Activated T-helper 17 cell treated with anti-CD3 and anti-CD28 coated beads, Interleukin-2, amount 50 U/mL, for 72 hours (primary cell): ENCODE data around the gene DNAJC21. TPM values are rescaled to one million over a fixed set of nuclear protein-coding genes. Genes with fewer than 3 reads are reported as not detected.
A peak's percentile ranks its signal among the peaks of the same experiment; 100 is the strongest.
"Not testable (repeated sequence)": the region's sequence is repeated elsewhere in the genome, so short reads cannot be mapped to it uniquely, and the experiment has no call there.

ENCODE experiments used
- ATAC-seq: fragments of 150-1000 bp; cut with Tn5 transposase; replicated peaks from 2 replicates; pipeline ENCODE4 v1.10.0; 2021; ENCODE audit warnings: mild to moderate bottlenecking, moderate library complexity
- H3K27ac Mint-ChIP-seq: one replicate; pipeline ENCODE4 v1.8.0; 2022; ENCODE audit warnings: mixed read lengths
- H3K27me3 Mint-ChIP-seq: one replicate; pipeline ENCODE4 v1.8.0; 2022; ENCODE audit warnings: mixed read lengths
- H3K36me3 Mint-ChIP-seq: one replicate; pipeline ENCODE4 v1.8.0; 2022; ENCODE audit warnings: low read depth, mild to moderate bottlenecking, mixed read lengths
- H3K4me1 Mint-ChIP-seq: one replicate; pipeline ENCODE4 v1.8.0; 2022; ENCODE audit warnings: mixed read lengths
- H3K4me3 Mint-ChIP-seq: one replicate; pipeline ENCODE4 v1.8.0; 2022; ENCODE audit warnings: mild to moderate bottlenecking, mixed read lengths
- H3K9me3 Mint-ChIP-seq: one replicate; pipeline ENCODE4 v1.8.0; 2022; ENCODE audit warnings: mixed read lengths
- total RNA-seq, 2 donors: library from RNA; stranded (reverse); gene quantifications; one replicate each; pipeline ENCODE4 v1.2.3, GENCODE V29; 2022

The DNAJC21 gene
- total RNA-seq, 2 donors from 2014 or later = 33.2 to 53.4 TPM

GRCh38 chr5:34913072-34913471 is 16.3 kb upstream of the DNAJC21 start:
- ATAC-seq = no peak
- no peaks in the 10 kb centered on the region for H3K27me3 Mint-ChIP-seq
- no peaks in the 10 kb centered on the region for H3K9me3 Mint-ChIP-seq
- peaks cover 76% of the 10 kb centered on the region for H3K36me3 Mint-ChIP-seq
- H3K4me3 Mint-ChIP-seq = no peak overlapping the region
- no peak overlapping the region for H3K27ac Mint-ChIP-seq
- peaks cover 16% of the 10 kb centered on the region for H3K4me1 Mint-ChIP-seq

DNA sequence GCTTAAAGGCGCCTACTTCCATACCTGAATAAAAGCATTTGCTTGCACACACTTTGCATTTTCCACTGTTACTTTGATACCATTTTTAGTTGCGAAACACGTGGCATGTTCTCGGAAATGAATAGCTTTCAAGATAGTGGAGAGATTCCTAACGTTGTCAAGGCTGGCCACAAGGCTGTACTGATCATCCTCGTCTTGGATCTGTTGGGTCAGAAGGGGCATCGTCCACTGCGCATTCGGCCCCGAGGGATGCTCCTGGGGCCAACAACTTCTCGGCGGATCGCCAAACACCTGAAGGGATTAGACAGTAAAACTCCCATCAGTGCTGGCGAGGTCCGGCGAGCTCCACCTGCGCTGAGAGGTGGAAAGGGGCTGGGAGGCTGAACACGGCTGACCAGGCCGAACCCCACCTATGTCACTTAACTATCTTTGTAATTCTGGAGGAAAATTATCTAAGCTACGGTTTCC is 14.7 kb upstream of the DNAJC21 start:
- peaks cover 76% of the 10 kb centered on the region for H3K36me3 Mint-ChIP-seq
- peak; percentile 11 for ATAC-seq
- no peaks in the 10 kb centered on the region for H3K27me3 Mint-ChIP-seq
- H3K4me1 Mint-ChIP-seq = peaks cover 16% of the 10 kb centered on the region
- no peak overlapping the region for H3K4me3 Mint-ChIP-seq
- no peak overlapping the region for H3K27ac Mint-ChIP-seq
- H3K9me3 Mint-ChIP-seq = no peaks in the 10 kb centered on the region

DNA sequence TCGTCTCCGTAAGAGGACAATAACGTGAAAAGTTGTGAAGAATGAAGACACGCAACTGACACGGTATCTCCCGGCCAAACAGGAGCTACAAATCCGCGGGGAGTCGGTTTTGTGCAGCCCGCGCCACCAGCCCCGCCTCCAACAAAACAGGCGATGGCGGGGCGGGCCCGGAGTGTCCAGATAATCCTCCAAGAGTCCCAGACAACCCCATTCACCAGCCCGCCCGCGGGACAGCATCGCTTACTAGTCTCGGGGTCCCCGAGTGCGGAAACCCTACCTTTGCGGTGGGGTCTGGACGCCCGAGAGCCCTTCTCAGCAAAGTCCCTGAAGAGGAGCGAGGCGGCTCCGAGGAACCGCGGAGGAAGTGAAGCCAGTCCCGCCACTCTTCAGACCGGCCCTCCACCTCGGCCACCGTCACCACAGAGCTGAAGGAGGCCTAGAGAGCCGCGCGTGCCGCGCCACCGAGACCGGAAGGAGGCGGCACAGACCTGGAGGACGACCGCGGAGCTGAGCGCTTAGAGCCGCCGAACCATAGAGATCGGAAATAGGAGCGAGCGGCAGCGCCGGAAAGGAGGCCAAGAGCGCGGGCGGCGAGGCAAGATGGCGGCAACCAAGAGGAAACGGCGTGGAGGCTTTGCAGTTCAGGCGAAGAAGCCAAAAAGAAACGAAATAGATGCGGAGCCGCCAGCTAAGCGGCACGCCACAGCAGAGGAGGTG is 14.1 kb upstream of the DNAJC21 start, which contains the start of the genes BRIX1 and RAD1:
TSS of gene BRIX1 (plus strand) at position 573 of the 717 bp plus-strand sequence. CDS start at position 601, 28 bp downstream.
TSS of gene RAD1 (minus strand) at position 366 of the 717 bp plus-strand sequence. CDS start 612 bp downstream, outside the sequence.
- Mint-ChIP-seq H3K4me3 (no peak within 1 kb of the TSS), H3K27me3 (no peaks in the 10 kb centered on the region), H3K9me3 (no peaks in the 10 kb centered on the region), H3K27ac (no peak within 1 kb of the TSS), H3K36me3 (peaks cover 76% of the 10 kb centered on the region), H3K4me1 (peaks cover 16% of the 10 kb centered on the region)
- ATAC-seq = peak; percentile 98

- peak; percentile 12 for ATAC-seq
- Mint-ChIP-seq H3K27me3 (no peaks in the 10 kb centered on the region), H3K4me1 (peaks cover 16% of the 10 kb centered on the region), H3K9me3 (no peaks in the 10 kb centered on the region), H3K27ac (no peak overlapping the region), H3K36me3 (peaks cover 76% of the 10 kb centered on the region), H3K4me3 (no peak overlapping the region)
Measured at GRCh38 chr5:34915856-34916192, 13.5 kb upstream of the DNAJC21 start.

DNA sequence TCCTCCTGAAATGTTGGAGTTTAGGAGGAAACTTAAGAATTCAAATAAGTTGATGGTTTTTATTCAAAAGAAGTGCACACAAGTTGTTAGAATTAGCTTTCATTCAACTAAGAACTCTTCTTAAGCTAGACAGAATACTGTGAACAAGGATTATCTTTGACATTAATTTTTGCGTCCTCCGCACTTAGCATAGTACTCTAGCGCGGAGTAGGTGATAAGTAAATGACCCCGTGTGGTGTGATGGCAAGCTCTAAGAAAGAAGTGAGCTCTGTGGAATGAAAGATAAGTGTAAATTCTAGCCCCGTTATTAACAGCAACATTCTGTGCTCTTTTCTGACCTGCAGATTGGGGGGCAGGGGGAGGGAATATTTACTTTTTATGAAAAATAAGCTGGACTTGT is 12.8 kb upstream of the DNAJC21 start:
- ATAC-seq = no peak
- Mint-ChIP-seq H3K4me3 (no peak overlapping the region), H3K27ac (no peak overlapping the region), H3K27me3 (no peaks in the 10 kb centered on the region), H3K36me3 (peaks cover 76% of the 10 kb centered on the region), H3K4me1 (peaks cover 16% of the 10 kb centered on the region), H3K9me3 (no peaks in the 10 kb centered on the region)

- Mint-ChIP-seq H3K4me1 (peaks cover 21% of the 10 kb centered on the region), H3K27ac (no peak overlapping the region)
Measured at GRCh38 chr5:34918025-34918424, 11.3 kb upstream of the DNAJC21 start.

DNA sequence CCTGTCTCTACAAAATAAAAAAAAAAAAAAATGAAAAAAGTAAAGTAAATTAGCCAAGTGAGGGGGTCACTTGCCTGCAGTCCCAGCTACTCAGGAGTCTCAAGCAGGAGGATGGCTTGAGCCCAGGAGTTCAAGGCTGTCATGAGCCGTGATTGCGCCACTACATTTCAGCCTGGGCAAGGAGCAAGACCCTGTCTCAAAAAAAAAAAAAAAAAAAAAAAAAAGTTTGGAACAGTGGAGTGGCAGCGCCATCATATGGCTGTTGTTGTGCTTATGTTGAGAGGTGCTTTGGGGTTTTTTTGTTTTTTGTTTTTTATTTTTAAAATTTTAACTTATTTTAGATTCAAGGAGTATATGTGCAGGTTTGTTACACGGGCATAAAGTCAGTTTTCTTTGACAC is 10.3 kb upstream of the DNAJC21 start:
- Mint-ChIP-seq H3K27ac (no peak overlapping the region), H3K36me3 (peaks cover 82% of the 10 kb centered on the region)

More at GRCh38 chr5:34918025-34918424, 11.3 kb upstream of the DNAJC21 start:
- ATAC-seq = no peak
- no peak overlapping the region for H3K4me3 Mint-ChIP-seq
- H3K36me3 Mint-ChIP-seq = peaks cover 77% of the 10 kb centered on the region
- H3K27me3 Mint-ChIP-seq = no peaks in the 10 kb centered on the region
- no peaks in the 10 kb centered on the region for H3K9me3 Mint-ChIP-seq

DNA sequence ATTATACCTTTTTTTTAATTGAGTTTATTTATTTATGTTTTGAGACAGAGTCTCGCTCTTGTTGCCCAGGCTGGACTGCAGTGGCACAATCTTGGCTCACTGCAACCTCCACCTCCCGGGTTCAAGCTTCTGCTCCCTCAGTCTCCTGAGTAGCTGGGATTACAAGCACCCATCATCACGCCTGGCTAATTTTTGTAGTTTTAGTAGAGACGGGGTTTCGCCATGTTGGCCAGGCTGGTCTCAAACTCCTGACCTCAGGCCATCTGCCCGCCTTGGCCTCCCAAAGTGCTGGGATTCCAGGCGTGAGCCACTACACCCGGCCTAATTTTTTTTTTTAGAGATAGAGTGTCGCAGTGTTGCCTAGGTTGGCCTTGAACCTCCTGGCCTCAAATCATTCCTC is 6.1 kb upstream of the DNAJC21 start:
- ATAC-seq, H3K27me3 Mint-ChIP-seq, H3K9me3 Mint-ChIP-seq: not testable (repeated sequence)
- Mint-ChIP-seq H3K27ac (peak overlapping the region; percentile 40), H3K4me1 (peaks cover 10% of the 10 kb centered on the region), H3K4me3 (peak overlapping the region; percentile 49), H3K36me3 (peaks cover 96% of the 10 kb centered on the region)

More for the DNA sequence above, 10.3 kb upstream of the DNAJC21 start:
- Mint-ChIP-seq H3K9me3 (no peaks in the 10 kb centered on the region), H3K4me1 (peaks cover 21% of the 10 kb centered on the region), H3K27me3 (no peaks in the 10 kb centered on the region), H3K4me3 (no peak overlapping the region)
- no peak for ATAC-seq

- peak overlapping the region; percentile 49 for H3K4me3 Mint-ChIP-seq
- H3K27me3 Mint-ChIP-seq = no peaks in the 10 kb centered on the region
- peak; percentile 99 for ATAC-seq
- peak overlapping the region; percentile 40 for H3K27ac Mint-ChIP-seq
- peaks cover 89% of the 10 kb centered on the region for H3K36me3 Mint-ChIP-seq
- H3K4me1 Mint-ChIP-seq = peaks cover 10% of the 10 kb centered on the region
- no peaks in the 10 kb centered on the region for H3K9me3 Mint-ChIP-seq
Measured at GRCh38 chr5:34923694-34924461, 5.5 kb upstream of the DNAJC21 start.

DNA sequence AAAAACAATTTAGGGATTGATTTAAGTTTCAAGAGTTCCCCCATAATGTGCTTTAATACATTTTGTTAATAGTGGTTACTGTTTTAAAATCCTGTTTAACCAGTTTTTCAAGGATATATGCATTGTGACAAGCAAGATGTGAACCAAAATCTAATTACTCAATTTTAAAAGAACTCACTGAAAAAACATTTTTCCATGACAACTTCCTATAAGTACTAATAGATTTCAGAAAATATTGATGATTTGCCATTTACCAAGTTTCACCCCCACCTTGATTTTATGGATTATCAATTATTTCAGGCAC is 4.9 kb upstream of the DNAJC21 start:
- peak overlapping the region; percentile 72 for H3K27ac Mint-ChIP-seq
- peaks cover 10% of the 10 kb centered on the region for H3K4me1 Mint-ChIP-seq
- no peak for ATAC-seq
- peak overlapping the region; percentile 49 for H3K4me3 Mint-ChIP-seq
- no peaks in the 10 kb centered on the region for H3K27me3 Mint-ChIP-seq
- no peaks in the 10 kb centered on the region for H3K9me3 Mint-ChIP-seq
- peaks cover 84% of the 10 kb centered on the region for H3K36me3 Mint-ChIP-seq

DNA sequence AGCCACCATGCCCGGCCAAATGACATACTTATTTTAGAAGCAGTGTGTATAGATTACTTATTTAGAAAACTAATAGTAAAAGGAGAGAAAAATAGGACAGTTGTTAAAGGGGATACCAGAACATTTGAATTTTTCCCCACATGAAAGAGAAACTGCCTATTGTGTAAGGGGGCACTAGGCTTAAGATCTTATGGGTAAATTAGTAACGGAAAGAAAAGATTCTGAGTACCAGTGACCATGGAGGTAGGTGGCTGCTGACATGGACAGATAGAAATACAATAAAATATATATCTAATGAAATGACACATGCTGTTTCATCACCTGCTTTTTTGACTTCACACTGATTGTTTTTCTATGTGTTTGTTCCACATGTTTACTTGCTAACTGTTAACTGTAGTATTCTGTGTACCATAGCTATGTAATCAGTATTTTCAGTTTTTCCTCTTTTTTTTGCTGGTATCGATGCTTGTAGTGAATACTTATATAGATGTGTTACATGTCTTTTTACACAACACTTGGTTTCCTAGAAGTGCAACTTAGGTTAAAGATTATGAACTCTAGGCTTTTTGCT is 3.0 kb upstream of the DNAJC21 start:
- Mint-ChIP-seq H3K36me3 (peaks cover 71% of the 10 kb centered on the region), H3K9me3 (no peaks in the 10 kb centered on the region), H3K27ac (peak overlapping the region; percentile 12), H3K4me3 (no peak overlapping the region), H3K27me3 (no peaks in the 10 kb centered on the region), H3K4me1 (peaks cover 19% of the 10 kb centered on the region)
- no peak for ATAC-seq

DNA sequence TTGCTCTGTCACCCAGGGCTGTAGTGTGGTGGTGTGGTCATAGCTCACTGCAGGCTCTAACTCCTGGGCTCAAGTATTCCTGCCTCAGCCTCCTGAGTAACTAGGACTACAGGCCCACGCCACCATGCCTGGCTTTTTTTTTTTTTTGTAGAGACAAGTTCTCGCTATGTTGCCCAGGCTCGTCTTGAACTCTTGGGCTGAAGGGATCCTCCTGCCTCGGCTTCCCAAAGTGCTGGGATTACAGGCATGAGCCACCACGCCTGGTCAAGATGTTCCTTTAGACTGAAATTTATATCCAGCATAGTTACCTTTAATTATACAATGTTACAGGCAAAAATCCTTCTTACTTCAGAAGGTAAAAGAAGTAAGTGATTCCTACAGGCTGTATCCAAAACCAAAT is 1.6 kb upstream of the DNAJC21 start:
- Mint-ChIP-seq H3K4me3 (no peak overlapping the region), H3K9me3 (no peaks in the 10 kb centered on the region), H3K36me3 (peaks cover 63% of the 10 kb centered on the region), H3K4me1 (peaks cover 21% of the 10 kb centered on the region), H3K27ac (no peak overlapping the region), H3K27me3 (no peaks in the 10 kb centered on the region)
- ATAC-seq = no peak

GRCh38 chr5:34928267-34928666 is 1.1 kb upstream of the DNAJC21 start:
- no peak for ATAC-seq
- Mint-ChIP-seq H3K9me3 (no peaks in the 10 kb centered on the region), H3K4me1 (peaks cover 20% of the 10 kb centered on the region), H3K4me3 (peak overlapping the region; percentile 88), H3K27me3 (no peaks in the 10 kb centered on the region), H3K36me3 (peaks cover 59% of the 10 kb centered on the region), H3K27ac (no peak overlapping the region)

DNA sequence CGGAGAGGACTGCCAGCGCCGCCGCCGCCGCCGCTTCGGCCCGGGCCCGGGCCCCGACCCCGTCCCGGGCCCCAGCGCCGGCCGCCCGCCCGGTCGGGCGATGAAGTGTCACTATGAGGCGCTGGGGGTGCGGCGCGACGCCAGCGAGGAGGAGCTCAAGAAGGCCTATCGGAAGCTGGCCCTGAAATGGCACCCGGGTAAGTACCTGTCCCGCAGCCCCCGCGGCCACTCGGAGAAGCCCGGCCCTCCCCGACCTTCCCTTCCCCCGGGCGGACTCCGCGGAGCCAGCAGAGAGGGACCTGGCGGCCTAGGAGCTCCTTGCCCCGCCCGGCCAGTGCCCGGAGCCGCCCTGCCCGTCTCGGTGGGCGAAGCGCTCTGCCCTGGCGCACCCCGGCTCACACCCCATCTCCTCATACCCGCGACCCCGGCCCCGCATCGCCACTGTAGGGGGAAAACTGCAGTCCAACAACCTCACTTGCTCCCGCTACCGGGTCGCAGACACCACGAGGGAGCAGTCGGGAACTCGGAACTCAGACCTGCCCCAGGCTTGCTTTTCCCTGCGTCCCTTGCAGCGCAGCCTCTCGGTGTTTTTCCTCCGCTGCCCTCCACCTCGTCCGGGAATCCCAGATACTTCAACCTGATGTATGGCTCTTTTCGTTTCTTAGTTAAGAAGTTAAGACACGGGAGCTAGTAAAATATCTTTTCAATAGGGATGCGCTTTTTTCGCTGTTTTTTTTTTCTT is 532 bp downstream of the DNAJC21 start:
- peak overlapping the region; percentile 88 for H3K4me3 Mint-ChIP-seq
- no peaks in the 10 kb centered on the region for H3K9me3 Mint-ChIP-seq
- H3K4me1 Mint-ChIP-seq = peaks cover 20% of the 10 kb centered on the region
- H3K27me3 Mint-ChIP-seq = no peaks in the 10 kb centered on the region
- peaks cover 59% of the 10 kb centered on the region for H3K36me3 Mint-ChIP-seq
- peak overlapping the region; percentile 95 for H3K27ac Mint-ChIP-seq
- peak; percentile 80 for ATAC-seq
